Bronchial epithelial cell (primary cell): ENCODE measurements around the gene PCGF3. TPM values are rescaled to one million over a fixed set of nuclear protein-coding genes. Genes with fewer than 3 reads are reported as not detected.
"Not testable (repeated sequence)": the region's sequence is repeated elsewhere in the genome, so short reads cannot be mapped to it uniquely, and the experiment has no call there.

ENCODE experiments used
- DNase-seq: peaks from one replicate; pipeline ENCODE4 v3.0.0-alpha.2; 2010; ENCODE audit warnings: low read depth
- FAIRE-seq: peaks from 2 replicates; lab custom pipeline; 2011; peaks lifted over from hg19 to GRCh38; lab: Jason Lieb, UNC
- H3K27me3 ChIP-seq: 2 replicates; pipeline ENCODE4 v1.5.1; 2011; ENCODE audit warnings: low read length; ENCODE audit not compliant: control insufficient read depth, insufficient read depth
- H3K36me3 ChIP-seq: 2 replicates; pipeline ENCODE4 v1.5.1; 2011; ENCODE audit warnings: low read length; ENCODE audit not compliant: control insufficient read depth, insufficient read depth
- H3K4me3 ChIP-seq: 2 replicates; pipeline ENCODE4 v1.5.1; 2011; ENCODE audit warnings: mild to moderate bottlenecking, low read depth, low read length, control low read depth
- total RNA-seq: library from RNA; depleted of rRNA; stranded (reverse); fragments of >200 nt; gene quantifications from 2 replicates; pipeline ENCODE4 v1.2.1, GENCODE V29; 2014
- TF ChIP-seq, protein P1 (sequence below): IDR thresholded peaks from 2 replicates; pipeline ENCODE4 v1.5.1; 2011; ENCODE audit warnings: mild to moderate bottlenecking, moderate library complexity, low read length, control low read depth, inconsistent platforms; ENCODE audit not compliant: insufficient read depth, severe bottlenecking

Gene PCGF3
- total RNA-seq, 1 donor from 2014 or later: 30.5 TPM

DNA sequence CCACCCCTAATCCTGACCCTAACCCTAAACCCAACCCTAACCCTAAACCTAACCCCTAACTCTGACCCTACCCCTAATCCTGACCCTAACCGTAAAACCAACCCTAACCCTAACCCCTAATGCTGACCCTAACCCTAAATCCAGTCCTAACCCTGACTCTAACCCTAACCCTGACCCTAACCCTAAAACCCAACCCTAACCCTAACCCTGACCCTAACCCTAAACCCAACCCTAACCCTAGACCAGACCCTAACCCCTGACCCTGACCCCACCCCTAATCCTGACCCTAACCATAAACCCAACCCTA lies 708 bp upstream of the PCGF3 start:
- TF ChIP-seq, protein P1, sequence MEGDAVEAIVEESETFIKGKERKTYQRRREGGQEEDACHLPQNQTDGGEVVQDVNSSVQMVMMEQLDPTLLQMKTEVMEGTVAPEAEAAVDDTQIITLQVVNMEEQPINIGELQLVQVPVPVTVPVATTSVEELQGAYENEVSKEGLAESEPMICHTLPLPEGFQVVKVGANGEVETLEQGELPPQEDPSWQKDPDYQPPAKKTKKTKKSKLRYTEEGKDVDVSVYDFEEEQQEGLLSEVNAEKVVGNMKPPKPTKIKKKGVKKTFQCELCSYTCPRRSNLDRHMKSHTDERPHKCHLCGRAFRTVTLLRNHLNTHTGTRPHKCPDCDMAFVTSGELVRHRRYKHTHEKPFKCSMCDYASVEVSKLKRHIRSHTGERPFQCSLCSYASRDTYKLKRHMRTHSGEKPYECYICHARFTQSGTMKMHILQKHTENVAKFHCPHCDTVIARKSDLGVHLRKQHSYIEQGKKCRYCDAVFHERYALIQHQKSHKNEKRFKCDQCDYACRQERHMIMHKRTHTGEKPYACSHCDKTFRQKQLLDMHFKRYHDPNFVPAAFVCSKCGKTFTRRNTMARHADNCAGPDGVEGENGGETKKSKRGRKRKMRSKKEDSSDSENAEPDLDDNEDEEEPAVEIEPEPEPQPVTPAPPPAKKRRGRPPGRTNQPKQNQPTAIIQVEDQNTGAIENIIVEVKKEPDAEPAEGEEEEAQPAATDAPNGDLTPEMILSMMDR: no peak
- no peak for FAIRE-seq
- Histone ChIP-seq H3K4me3 (peak overlapping the region; percentile 56), H3K36me3 (no peaks in the 10 kb centered on the region), H3K27me3 (no peaks in the 10 kb centered on the region)
- DNase-seq: no peak

DNA sequence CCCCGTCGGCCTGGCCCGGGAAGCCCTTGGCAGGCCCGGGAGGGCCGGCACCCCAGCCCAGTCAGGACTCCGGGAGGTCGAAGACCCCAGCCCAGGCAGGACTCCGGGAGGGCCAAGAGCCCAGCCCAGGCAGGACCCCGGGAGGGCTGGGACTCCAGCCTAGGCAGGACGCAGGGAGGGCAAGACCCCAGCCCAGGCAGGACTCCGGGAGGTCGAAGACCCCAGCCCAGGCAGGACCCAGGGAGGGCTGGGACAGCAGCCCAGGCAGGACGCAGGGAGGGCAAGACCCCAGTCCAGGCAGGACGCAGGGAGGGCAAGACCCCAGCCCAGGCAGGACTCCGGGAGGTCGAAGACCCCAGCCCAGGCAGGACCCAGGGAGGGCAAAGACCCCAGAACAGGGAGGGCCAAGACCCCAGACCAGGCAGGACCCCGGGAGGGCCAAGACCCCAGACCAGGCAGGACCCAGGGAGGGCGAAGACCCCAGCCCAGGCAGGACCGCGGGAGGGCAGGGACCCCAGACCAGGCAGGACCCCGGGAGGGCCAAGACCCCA lies 526 bp downstream of the PCGF3 start:
- not testable (repeated sequence) for H3K27me3 ChIP-seq, FAIRE-seq, DNase-seq, H3K36me3 ChIP-seq
- H3K4me3 ChIP-seq: peak overlapping the region; percentile 56

DNA sequence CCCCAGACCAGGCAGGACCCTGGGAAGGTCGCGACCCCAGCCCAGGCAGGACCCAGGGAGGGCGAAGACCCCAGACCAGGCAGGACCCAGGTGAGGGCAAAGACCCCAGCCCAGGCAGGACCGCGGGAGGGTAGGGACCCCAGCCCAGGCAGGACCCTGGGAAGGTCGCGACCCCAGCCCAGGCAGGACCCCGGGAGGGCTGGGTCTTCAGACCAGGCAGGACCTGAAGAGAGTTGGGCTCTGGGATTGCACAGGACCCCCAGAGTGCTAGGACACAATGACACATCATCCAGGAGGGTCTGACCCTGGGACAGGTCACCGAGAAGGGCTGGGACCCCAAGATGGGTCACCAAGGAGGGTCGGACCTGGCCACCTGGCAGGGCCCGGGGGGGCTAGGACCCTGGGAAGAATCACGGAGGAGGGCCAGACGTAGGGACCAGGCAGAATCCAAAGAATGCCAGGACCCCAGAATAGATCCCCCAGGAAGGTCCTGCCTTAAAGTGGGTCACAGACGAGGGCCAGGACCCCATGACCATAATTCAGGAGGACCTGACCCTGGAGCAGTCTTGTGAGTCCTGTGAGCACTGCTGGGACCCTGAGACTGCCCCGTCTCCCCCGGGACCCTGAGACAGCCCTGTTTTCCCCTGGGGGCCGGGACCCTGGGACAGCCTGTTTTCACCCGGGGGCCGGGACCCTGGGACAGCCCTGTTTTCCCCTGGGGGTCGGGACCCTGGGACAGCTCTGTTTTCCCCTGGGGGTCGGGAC lies 1.4 kb downstream of the PCGF3 start:
- no peak for DNase-seq
- TF ChIP-seq, protein P1: no peak
- no peak for FAIRE-seq

DNA sequence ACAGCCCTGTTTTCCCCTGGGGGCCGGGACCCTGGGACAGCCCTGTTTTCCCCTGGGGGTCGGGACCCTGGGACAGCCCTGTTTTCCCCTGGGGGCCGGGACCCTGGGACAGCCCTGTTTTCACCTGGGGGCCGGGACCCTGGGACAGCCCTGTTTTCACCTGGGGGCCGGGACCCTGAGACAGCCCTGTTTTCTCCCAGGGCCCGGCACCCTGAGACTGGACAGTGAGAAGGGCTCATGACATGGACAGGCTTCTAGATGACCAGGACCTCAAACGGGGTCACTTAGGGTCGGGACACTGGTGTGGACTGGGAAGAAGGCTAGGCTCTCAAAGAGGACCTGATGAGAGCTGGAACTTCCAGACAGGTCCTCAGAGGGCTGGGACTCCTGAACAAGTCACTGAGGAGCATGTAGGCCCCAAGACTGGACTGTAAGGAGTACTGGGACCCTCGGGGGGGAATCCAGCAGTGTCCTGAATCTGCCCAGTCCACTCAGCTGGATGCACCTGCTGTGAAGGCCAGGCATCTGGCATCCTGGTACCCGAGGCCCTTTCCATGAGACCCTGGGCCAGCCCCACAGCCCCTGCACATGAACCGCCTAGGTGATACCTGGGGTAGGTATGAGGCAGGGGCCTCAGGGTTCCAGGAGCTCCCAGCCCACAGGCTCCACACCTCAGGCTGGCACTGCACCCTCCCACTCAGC lies 2.4 kb downstream of the PCGF3 start:
- Histone ChIP-seq H3K27me3 (no peaks in the 10 kb centered on the region), H3K4me3 (no peak overlapping the region), H3K36me3 (no peaks in the 10 kb centered on the region)
- TF ChIP-seq, protein P1: no peak
- DNase-seq (no peak), FAIRE-seq (no peak)

More for the DNA sequence above, 1.4 kb downstream of the PCGF3 start:
- Histone ChIP-seq H3K36me3 (no peaks in the 10 kb centered on the region), H3K4me3 (peak overlapping the region; percentile 56), H3K27me3 (no peaks in the 10 kb centered on the region)

DNA sequence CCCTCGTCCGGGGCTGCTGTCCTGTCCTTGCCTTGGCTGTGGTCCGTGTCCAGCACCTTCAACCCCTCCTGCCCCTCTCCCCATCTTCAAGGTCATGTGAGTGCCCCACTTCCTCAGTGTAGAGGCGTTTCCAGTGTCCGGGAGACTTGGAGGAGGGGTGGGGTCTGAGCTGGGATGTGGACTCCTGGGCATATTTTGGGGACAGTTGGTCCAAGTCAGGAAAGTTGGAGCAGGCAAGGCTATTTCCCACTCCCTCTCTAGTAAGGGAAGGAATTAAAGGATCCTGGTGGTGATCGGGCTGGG lies 3.0 kb downstream of the PCGF3 start:
- no peaks in the 10 kb centered on the region for H3K36me3 ChIP-seq
- H3K4me3 ChIP-seq: no peak overlapping the region
- TF ChIP-seq, protein P1: no peak
- H3K27me3 ChIP-seq: no peaks in the 10 kb centered on the region
- DNase-seq (no peak), FAIRE-seq (no peak)

DNA sequence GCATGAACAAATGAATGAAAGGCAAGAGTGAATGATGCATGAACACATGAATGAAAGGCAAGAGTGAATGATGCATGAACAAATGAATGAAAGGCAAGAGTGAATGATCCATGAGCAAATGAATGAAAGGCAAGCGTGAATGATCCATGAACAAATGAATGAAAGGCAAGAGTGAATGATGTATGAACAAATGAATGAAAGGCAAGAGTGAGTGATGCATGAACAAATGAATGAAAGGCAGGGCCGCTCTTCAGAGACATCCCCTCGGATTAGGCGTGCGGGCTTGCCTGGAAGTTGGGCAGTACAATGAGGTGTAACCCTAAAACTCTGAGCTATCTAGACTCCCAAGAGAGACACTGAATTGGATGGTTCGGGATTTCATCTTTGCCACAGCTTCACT lies 3.7 kb downstream of the PCGF3 start:
- FAIRE-seq (no peak), DNase-seq (no peak)
- Histone ChIP-seq H3K27me3 (no peaks in the 10 kb centered on the region), H3K36me3 (no peaks in the 10 kb centered on the region), H3K4me3 (no peak overlapping the region)
- TF ChIP-seq, protein P1: no peak
